ENCODE results near the gene RALB.

DNA sequence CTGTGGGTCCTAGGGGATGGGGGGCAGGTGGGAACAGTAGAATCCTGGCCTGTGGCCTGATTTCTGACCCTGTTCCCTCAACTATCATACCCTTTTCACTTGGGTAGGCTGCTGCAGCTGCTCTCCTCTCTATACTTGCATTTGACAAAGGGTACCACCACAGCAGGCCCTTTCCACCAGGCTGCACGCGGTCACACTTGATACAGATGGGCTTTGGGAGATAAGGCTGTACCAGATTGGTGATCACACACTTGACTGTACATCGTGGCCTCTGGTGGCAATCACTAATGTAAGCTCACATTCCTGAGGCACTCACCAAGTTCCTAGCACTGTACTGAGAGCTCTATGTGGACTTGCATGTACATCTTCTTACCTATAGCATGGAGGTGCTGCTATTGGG, 1.6 kb upstream of the RALB start:
- no peak for TF ChIP-seq CTCF (IDR thresholded peaks at IDR 0.05 in 4 of 5, conservative IDR thresholded peaks at IDR 0.05 in 1 of 5)
- no peak for TF ChIP-seq POLR2A (IDR thresholded peaks at IDR 0.05)
